HCT116 (cell line): Measurements from ENCODE around the gene KIF26B. TPM values are rescaled to one million over a fixed set of nuclear protein-coding genes. Genes with fewer than 3 reads are reported as not detected.

ENCODE experiments used
- ATAC-seq: fragments of 200-7000 bp; cut with Tn5 transposase; 2 replicates; pipeline ENCODE4 v1.9.1; 2020; ENCODE audit warnings: mild to moderate bottlenecking, moderate library complexity
- BruUV-seq: library from RNA; stranded (reverse); fragments of 400-500 nt; replicated peaks from 2 replicates; lab custom pipeline; 2021; lab: Mats Ljungman, UMichigan
- CTCF ChIA-PET: fragments of 300-600 bp; sonication (Branson Sonifier 250); formaldehyde crosslinking; loops from one replicate; lab custom pipeline; 2021; ENCODE audit warnings: antibody characterized with exemption; lab: Charles Lee
- POLR2A ChIA-PET: fragments of 300-600, 350-600 bp; sonication (Branson Sonifier 250); formaldehyde crosslinking; loops from one replicate; lab custom pipeline; 2021; ENCODE audit warnings: antibody characterized with exemption; lab: Charles Lee
- RAD21 ChIA-PET, 2 experiments: fragments of 300-600 bp; sonication (Branson Sonifier 250); formaldehyde crosslinking; loops; one replicate each; lab custom pipeline; 2023; ENCODE audit warnings: low total read pairs in 2 of 2; ENCODE audit not compliant: uncharacterized antibody in 2 of 2, unreplicated experiment in 2 of 2, low non-redundant PET in 1 of 2; lab: Charles Lee
- DNase-seq: peaks from one replicate; pipeline ENCODE4 v3.0.0-alpha.2; 2010; ENCODE audit warnings: low read depth, low spot score
- H2AFZ ChIP-seq: fragments of 200-600 bp; shearing (Covaris generic), sonication (generic); 2 replicates; pipeline ENCODE4 v1.6.1; 2017; ENCODE audit warnings: low read depth, mixed run types, mixed read lengths, antibody characterized with exemption, low read length; ENCODE audit not compliant: poor library complexity, severe bottlenecking
- H3K27ac ChIP-seq: 2 replicates; pipeline ENCODE4 v1.5.1; 2012; ENCODE audit warnings: low read depth, low read length
- H3K27me3 ChIP-seq: fragments of 200-600 bp; sonication (generic); 2 replicates; pipeline ENCODE4 v1.6.1; 2016; ENCODE audit warnings: mixed run types, low read length, mixed read lengths; ENCODE audit not compliant: insufficient read depth
- H3K36me3 ChIP-seq, 2 experiments: fragments of 200-500 bp in 1 of 2; fragments of 200-600 bp in 1 of 2; sonication (Bioruptor generic) in 1 of 2; sonication (generic) in 1 of 2; 2 replicates each; pipeline versions ENCODE4 v1.5.1 to v1.6.1; 2014 to 2016; ENCODE audit warnings: low read length in 2 of 2, inconsistent platforms in 1 of 2, mixed read lengths in 1 of 2, mixed run types in 1 of 2; ENCODE audit not compliant: insufficient read depth in 2 of 2, control insufficient read depth in 1 of 2
- H3K4me1 ChIP-seq, 2 experiments: fragments of 200-600 bp in 1 of 2; sonication (generic) in 1 of 2; 2 replicates each; pipeline versions ENCODE4 v1.5.1 to v1.6.1; 2012 to 2017; ENCODE audit warnings: low read length in 2 of 2, inconsistent platforms in 1 of 2, mild to moderate bottlenecking in 1 of 2, mixed read lengths in 1 of 2, mixed run types in 1 of 2, moderate library complexity in 1 of 2; ENCODE audit not compliant: insufficient read depth in 2 of 2, control insufficient read depth in 1 of 2
- H3K4me2 ChIP-seq: fragments of 200-600 bp; sonication (generic); 2 replicates; pipeline ENCODE4 v1.6.1; 2017; ENCODE audit warnings: mixed run types, low read length, mixed read lengths
- H3K4me3 ChIP-seq, 2 experiments: fragments of 200-600 bp in 1 of 2; sonication (generic) in 1 of 2; replicated peaks in 1 of 2; 2 replicates each; pipeline ENCODE4 v1.5.1; 2011 to 2016; ENCODE audit warnings: low read length in 2 of 2, control low read depth in 1 of 2, low read depth in 1 of 2, mild to moderate bottlenecking in 1 of 2, mixed read lengths in 1 of 2, mixed run types in 1 of 2
- H3K79me2 ChIP-seq: fragments of 200-600 bp; sonication (generic); 2 replicates; pipeline ENCODE4 v1.6.1; 2017; ENCODE audit warnings: mild to moderate bottlenecking, mixed run types, low read length, moderate library complexity, mixed read lengths; ENCODE audit not compliant: insufficient read depth
- H3K9ac ChIP-seq: fragments of 200-600 bp; sonication (generic); 2 replicates; pipeline ENCODE4 v1.6.1; 2016; ENCODE audit warnings: low read length, mixed read lengths
- H3K9me2 ChIP-seq: fragments of 200-600 bp; sonication (generic), shearing (Covaris generic); 2 replicates; pipeline ENCODE4 v1.6.1; 2017; ENCODE audit warnings: mixed run types, mild to moderate bottlenecking, moderate library complexity; ENCODE audit not compliant: insufficient read depth
- H3K9me3 ChIP-seq, 2 experiments: fragments of 200-500 bp in 1 of 2; fragments of 200-600 bp in 1 of 2; sonication (Bioruptor generic) in 1 of 2; sonication (generic) in 1 of 2; 2 replicates each; pipeline ENCODE4 v1.6.1; 2014 to 2017; ENCODE audit warnings: low read length in 2 of 2, mixed read lengths in 2 of 2, inconsistent platforms in 1 of 2, low read depth in 1 of 2, mild to moderate bottlenecking in 1 of 2, mixed run types in 1 of 2, moderate library complexity in 1 of 2; ENCODE audit not compliant: control insufficient read depth in 1 of 2, insufficient read depth in 1 of 2
- H4K20me1 ChIP-seq: fragments of 200-600 bp; sonication (generic), shearing (Covaris generic); 2 replicates; pipeline ENCODE4 v1.6.1; 2017; ENCODE audit warnings: mixed run types, mild to moderate bottlenecking, moderate library complexity; ENCODE audit not compliant: insufficient read depth
- CTCF ChIP-seq, 3 experiments: fragments of 200-600 bp in 1 of 3; sonication (generic) in 1 of 3; IDR thresholded peaks in 2 of 3; conservative IDR thresholded peaks in 1 of 3; 2 replicates each; pipeline ENCODE4 v1.5.1; 2012 to 2017; ENCODE audit warnings: low read depth in 2 of 3, low read length in 2 of 3, antibody characterized with exemption in 1 of 3, borderline replicate concordance in 1 of 3, control low read depth in 1 of 3, mild to moderate bottlenecking in 1 of 3, mixed read lengths in 1 of 3, mixed run types in 1 of 3, moderate library complexity in 1 of 3; ENCODE audit not compliant: insufficient read depth in 1 of 3
- EZH2phosphoT487 ChIP-seq: fragments of 200-600 bp; IDR thresholded peaks from 2 replicates; pipeline ENCODE4 v1.6.1; 2018; ENCODE audit warnings: antibody characterized with exemption, borderline replicate concordance
- JUND ChIP-seq: IDR thresholded peaks from 2 replicates; pipeline ENCODE4 v1.6.1; 2012
- POLR2A ChIP-seq: IDR thresholded peaks from 2 replicates; pipeline ENCODE4 v1.7.0; 2011; ENCODE audit warnings: borderline replicate concordance; ENCODE audit not compliant: insufficient read depth, insufficient read length; ENCODE audit errors: extremely low read depth
- REST ChIP-seq: IDR thresholded peaks from 2 replicates; pipeline ENCODE4 v1.6.1; 2012; ENCODE audit warnings: low read depth
- SIN3A ChIP-seq: IDR thresholded peaks from 2 replicates; pipeline ENCODE4 v1.6.1; 2012; ENCODE audit warnings: low read depth
- SRF ChIP-seq: IDR thresholded peaks from 2 replicates; pipeline ENCODE4 v1.6.1; 2012; ENCODE audit warnings: low read depth
- TCF7L2 ChIP-seq: IDR thresholded peaks from 2 replicates; pipeline ENCODE4 v1.7.0; 2011; ENCODE audit warnings: borderline replicate concordance, inconsistent platforms; ENCODE audit not compliant: insufficient read depth, insufficient read length; ENCODE audit errors: extremely low read depth
- ZFX ChIP-seq: fragments of 450-650 bp; IDR thresholded peaks from 2 replicates; pipeline ENCODE4 v1.6.1; 2017
- ZNF274 ChIP-seq: fragments of 200-500 bp; sonication (Bioruptor generic); IDR thresholded peaks from 2 replicates; pipeline ENCODE4 v1.6.1; 2014; ENCODE audit warnings: mild to moderate bottlenecking, low read depth, low read length, inconsistent platforms
- intact Hi-C: fragments of 100-400 bp; cut with micrococcal nuclease; formaldehyde crosslinking; loops from 2 replicates; pipeline ENCODE4 v1.10.0; 2022
- total RNA-seq: library from RNA; stranded (reverse); gene quantifications from one replicate; pipeline ENCODE4 v1.2.1, GENCODE V29; 2021; ENCODE audit not compliant: unreplicated experiment

The KIF26B gene
- total RNA-seq, 1 experiment from 2014 or later, result 0.49 TPM

GRCh38 chr1:245684571-245684970, 529.8 kb downstream of the KIF26B start:
- Histone ChIP-seq H3K79me2 (no peaks in the 10 kb centered on the region), H3K9me2 (no peaks in the 10 kb centered on the region), H2AFZ (no peak overlapping the region), H3K9me3 (no peaks in the 10 kb centered on the region), H3K9ac (no peak overlapping the region), H3K36me3 (no peaks in the 10 kb centered on the region)
- ATAC-seq, result no peak
- CTCF ChIA-PET, result no interaction called here
- TF ChIP-seq JUND, result no peak
- TF ChIP-seq, all 23 proteins: peak for 0
- no peak for DNase-seq
- BruUV-seq, result no TSS peak
- Histone ChIP-seq H3K4me1 (no peaks in the 10 kb centered on the region), H4K20me1 (no peaks in the 10 kb centered on the region), H3K4me3 (no peak overlapping the region), H3K27ac (no peak overlapping the region), H3K4me2 (no peak overlapping the region), H3K27me3 (no peaks in the 10 kb centered on the region)
- POLR2A ChIA-PET, result no interaction called here
- RAD21 ChIA-PET, result no interaction called here
- intact Hi-C loops, result no loop called here

DNA sequence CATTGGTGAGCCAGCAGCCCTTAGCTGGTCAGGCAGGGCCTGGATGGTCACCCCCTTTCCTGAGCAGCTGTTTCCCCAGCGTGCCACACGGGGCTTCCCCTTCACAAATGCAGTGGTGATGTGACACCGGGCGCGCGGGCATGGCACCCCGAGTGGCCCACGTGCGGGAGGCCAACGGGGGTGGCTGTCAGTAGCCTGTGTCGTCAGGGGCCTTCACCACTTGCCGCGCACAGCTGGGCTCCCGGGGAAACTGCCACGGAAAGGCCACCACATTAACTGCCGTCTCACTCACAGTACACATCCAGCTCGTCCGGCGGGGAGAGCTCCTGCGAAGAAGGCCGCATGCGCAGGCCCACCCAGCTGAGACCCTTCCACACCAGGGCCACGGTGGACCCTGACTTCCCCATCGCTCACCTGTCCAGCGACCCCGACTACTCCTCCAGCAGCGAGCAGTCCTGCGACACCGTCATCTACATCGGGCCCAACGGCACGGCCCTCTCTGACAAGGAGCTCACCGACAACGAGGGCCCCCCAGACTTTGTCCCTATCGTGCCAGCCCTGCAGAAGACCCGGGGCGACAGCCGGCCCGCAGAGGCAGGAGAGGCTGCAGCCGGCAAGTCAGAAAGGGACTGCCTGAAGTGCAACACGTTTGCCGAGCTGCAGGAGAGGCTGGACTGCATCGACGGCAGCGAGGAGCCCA, 530.5 kb downstream of the KIF26B start:
- DNase-seq, result no peak
- H3K79me2 ChIP-seq, result no peaks in the 10 kb centered on the region
- intact Hi-C loops, result no loop called here
- H3K36me3 ChIP-seq, result no peaks in the 10 kb centered on the region
- ChIA-PET RAD21 (no interaction called here), CTCF (no interaction called here), POLR2A (no interaction called here)
- H3K27me3 ChIP-seq, result no peaks in the 10 kb centered on the region
- H3K4me2 ChIP-seq, result no peak overlapping the region
- H3K9ac ChIP-seq, result no peak overlapping the region
- H2AFZ ChIP-seq, result no peak overlapping the region
- no peak overlapping the region for H3K27ac ChIP-seq
- no peak overlapping the region for H3K4me3 ChIP-seq
- TF ChIP-seq ZFX, result no peak
- no peak for TF ChIP-seq SIN3A
- no peak for TF ChIP-seq EZH2phosphoT487
- no peak for TF ChIP-seq SRF
- TF ChIP-seq POLR2A, result no peak
- TF ChIP-seq CTCF (IDR thresholded peaks at IDR 0.05 in 2 of 3, conservative IDR thresholded peaks at IDR 0.05 in 1 of 3; ENCODE audit: borderline replicate concordance in 1 of 3, insufficient read depth in 1 of 3, low read depth in 2 of 3, low read length in 2 of 3), result no peak
- no peak for TF ChIP-seq ZNF274
- no peak for TF ChIP-seq TCF7L2
- TF ChIP-seq REST, result no peak
- no TSS peak for BruUV-seq
- H4K20me1 ChIP-seq, result no peaks in the 10 kb centered on the region
- no peaks in the 10 kb centered on the region for H3K9me2 ChIP-seq
- no peak for ATAC-seq
- no peaks in the 10 kb centered on the region for H3K9me3 ChIP-seq
- H3K4me1 ChIP-seq, result no peaks in the 10 kb centered on the region
